GM23338 (cell line): ENCODE data around the gene TSPAN5. TPM values are rescaled to one million over a fixed set of nuclear protein-coding genes. Genes with fewer than 3 reads are reported as not detected.
A peak's percentile ranks its signal among the peaks of the same experiment; 100 is the strongest.

Source experiments
- ATAC-seq: fragments of 200-7000 bp; cut with Tn5 transposase; 3 replicates; pipeline ENCODE4 v1.9.1; 2020
- DNase-seq: peaks from one replicate; pipeline ENCODE4 v3.0.0-alpha.2; 2015; ENCODE audit warnings: low spot score
- H2AFZ ChIP-seq: fragments of 200-600 bp; sonication (generic); 2 replicates; pipeline ENCODE4 v1.8.0; 2016; ENCODE audit warnings: antibody characterized with exemption, mild to moderate bottlenecking, moderate library complexity
- H3F3A ChIP-seq: fragments of 200-600 bp; sonication (generic); replicated peaks from 2 replicates; pipeline ENCODE4 v1.8.0; 2017; ENCODE audit warnings: antibody characterized with exemption, mixed run types, low read depth
- H3K27ac ChIP-seq: fragments of 200-600 bp; sonication (generic); 2 replicates; pipeline ENCODE4 v1.6.1; 2016; ENCODE audit warnings: low read depth
- H3K27me3 ChIP-seq: fragments of 200-600 bp; sonication (generic); 2 replicates; pipeline ENCODE4 v1.8.0; 2016; ENCODE audit warnings: mild to moderate bottlenecking, mixed run types, moderate library complexity; ENCODE audit not compliant: insufficient read depth
- H3K36me3 ChIP-seq: fragments of 200-600 bp; sonication (generic); 2 replicates; pipeline ENCODE4 v1.8.0; 2016; ENCODE audit warnings: mild to moderate bottlenecking; ENCODE audit not compliant: insufficient read depth
- H3K4me1 ChIP-seq: fragments of 200-600 bp; sonication (generic); 2 replicates; pipeline ENCODE4 v1.8.0; 2016; ENCODE audit warnings: mild to moderate bottlenecking, moderate library complexity; ENCODE audit not compliant: insufficient read depth
- H3K4me2 ChIP-seq: fragments of 200-600 bp; sonication (generic); 2 replicates; pipeline ENCODE4 v1.7.1; 2017; ENCODE audit warnings: mixed run types
- H3K4me3 ChIP-seq: fragments of 200-600 bp; sonication (generic); 2 replicates; pipeline ENCODE4 v1.6.1; 2016; ENCODE audit warnings: mixed run types
- H3K79me2 ChIP-seq: fragments of 200-600 bp; sonication (generic); replicated peaks from 2 replicates; pipeline ENCODE4 v1.8.0; 2017; ENCODE audit warnings: mild to moderate bottlenecking; ENCODE audit not compliant: insufficient read depth
- H3K9me2 ChIP-seq: fragments of 200-600 bp; sonication (generic); 2 replicates; pipeline ENCODE4 v1.8.0; 2017; ENCODE audit not compliant: insufficient read depth
- H4K20me1 ChIP-seq: fragments of 200-600 bp; sonication (generic); replicated peaks from 2 replicates; pipeline ENCODE4 v1.8.0; 2017; ENCODE audit warnings: mild to moderate bottlenecking; ENCODE audit not compliant: insufficient read depth
- H3K27ac Mint-ChIP-seq: 2 replicates; pipeline ENCODE4 v1.8.0; 2020; ENCODE audit warnings: inconsistent platforms, mild to moderate bottlenecking, moderate library complexity, mixed read lengths
- H3K27me3 Mint-ChIP-seq: 3 replicates; pipeline ENCODE4 v1.8.0; 2022; ENCODE audit warnings: low read depth, mild to moderate bottlenecking, moderate library complexity, mixed read lengths, inconsistent platforms; ENCODE audit not compliant: insufficient read depth, poor library complexity
- H3K36me3 Mint-ChIP-seq: 3 replicates; pipeline ENCODE4 v1.8.0; 2021; ENCODE audit warnings: low read depth, mild to moderate bottlenecking, inconsistent platforms, moderate library complexity, mixed read lengths
- H3K4me1 Mint-ChIP-seq: 3 replicates; pipeline ENCODE4 v1.8.0; 2020; ENCODE audit warnings: mild to moderate bottlenecking, inconsistent platforms, mixed read lengths
- H3K4me3 Mint-ChIP-seq: 3 replicates; pipeline ENCODE4 v1.8.0; 2021; ENCODE audit warnings: moderate library complexity, mild to moderate bottlenecking, inconsistent platforms, mixed read lengths
- H3K9me3 Mint-ChIP-seq: 3 replicates; pipeline ENCODE4 v1.8.0; 2020; ENCODE audit warnings: moderate library complexity, mild to moderate bottlenecking, inconsistent platforms, mixed read lengths
- polyA plus RNA-seq: library from polyadenylated mRNA; unstranded; fragments of >200 nt; fragmentation: Nextera tagmentation; extraction: Ambion mirVana; gene quantifications from 2 replicates; pipeline ENCODE4 v1.2.1, GENCODE V29; 2016
- total RNA-seq: library from RNA; depleted of rRNA; stranded (reverse); fragments of >200 nt; shearing (Covaris generic); gene quantifications from 2 replicates; pipeline ENCODE4 v1.2.3, GENCODE V29; 2014
- TF ChIP-seq, protein P1 (sequence below), 2 experiments: fragments of 200-600 bp in 1 of 2; sonication (generic) in 1 of 2; conservative IDR thresholded peaks; 2 replicates each; pipeline versions ENCODE4 v1.5.1 to v1.6.1; 2016 to 2017; ENCODE audit warnings: antibody characterized with exemption in 2 of 2, low read depth in 2 of 2, mild to moderate bottlenecking in 2 of 2, moderate library complexity in 1 of 2
- TF ChIP-seq, protein P2 (sequence below): IDR thresholded peaks from 2 replicates; pipeline ENCODE4 v1.6.1; 2016; ENCODE audit warnings: antibody characterized with exemption
- TF ChIP-seq, protein P3 (sequence below): IDR thresholded peaks from one replicate; pipeline ENCODE4 v1.6.1; 2018; ENCODE audit warnings: antibody characterized with exemption; ENCODE audit not compliant: unreplicated experiment

The TSPAN5 gene
- total and polyA plus RNA-seq, 2 experiments from 2014 or later = 18.6 to 21.5 TPM

DNA sequence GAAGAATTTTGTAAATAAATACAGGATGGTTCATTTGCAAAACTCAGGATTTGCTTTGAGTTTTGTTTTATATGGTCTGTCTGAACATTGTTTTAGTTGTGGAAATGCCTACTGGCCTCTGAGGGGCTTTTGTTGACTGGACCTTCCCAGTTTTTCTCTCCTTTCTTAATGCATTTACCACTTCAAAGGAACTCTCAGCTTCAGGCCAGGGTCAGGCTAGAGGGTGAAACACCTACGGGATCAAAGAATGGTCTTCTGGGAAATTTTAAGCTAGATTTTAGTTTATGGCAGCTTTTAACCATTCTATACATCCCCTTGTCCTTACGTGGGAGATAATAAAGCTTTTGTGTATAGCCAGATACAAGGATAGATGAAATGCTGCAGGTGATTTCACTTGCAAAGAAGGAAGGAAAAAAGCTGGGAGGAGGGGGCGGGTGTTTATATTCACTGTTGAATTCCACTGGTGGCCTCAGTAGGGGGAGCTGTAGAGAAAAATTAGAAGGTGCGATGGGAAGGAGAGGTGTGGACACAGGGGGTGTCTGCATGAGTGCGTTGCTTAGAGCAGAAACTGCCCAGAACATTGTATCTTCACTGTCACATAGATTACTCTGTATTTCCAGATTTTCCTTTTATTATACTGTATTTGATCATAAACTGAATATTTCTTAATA is 151.8 kb downstream of the TSPAN5 start:
- DNase-seq (peak; percentile 76), ATAC-seq (peak; percentile 97)
- Histone ChIP-seq H3K36me3 (no peaks in the 10 kb centered on the region), H3K4me3 (no peak overlapping the region), H3K4me2 (peak overlapping the region; percentile 10; the same call in 1 of the 2 replicates), H3K27me3 (no peaks in the 10 kb centered on the region), H3K9me2 (peaks cover 3% of the 10 kb centered on the region; the same call in 1 of the 2 replicates), H4K20me1 (no peaks in the 10 kb centered on the region), H3K4me1 (peaks cover 7% of the 10 kb centered on the region), H3K27ac (no peak overlapping the region), H3F3A (no peaks in the 10 kb centered on the region), H3K79me2 (0 out of 2 replicates have a peak, but pooled peaks cover 9% of the 10 kb centered on the region), H2AFZ (no peak overlapping the region)
- no peaks in the 10 kb centered on the region; the same call in 2 of the 3 replicates for H3K9me3 Mint-ChIP-seq
- peaks cover 32% of the 10 kb centered on the region for H3K4me1 Mint-ChIP-seq
- TF ChIP-seq, protein P1, sequence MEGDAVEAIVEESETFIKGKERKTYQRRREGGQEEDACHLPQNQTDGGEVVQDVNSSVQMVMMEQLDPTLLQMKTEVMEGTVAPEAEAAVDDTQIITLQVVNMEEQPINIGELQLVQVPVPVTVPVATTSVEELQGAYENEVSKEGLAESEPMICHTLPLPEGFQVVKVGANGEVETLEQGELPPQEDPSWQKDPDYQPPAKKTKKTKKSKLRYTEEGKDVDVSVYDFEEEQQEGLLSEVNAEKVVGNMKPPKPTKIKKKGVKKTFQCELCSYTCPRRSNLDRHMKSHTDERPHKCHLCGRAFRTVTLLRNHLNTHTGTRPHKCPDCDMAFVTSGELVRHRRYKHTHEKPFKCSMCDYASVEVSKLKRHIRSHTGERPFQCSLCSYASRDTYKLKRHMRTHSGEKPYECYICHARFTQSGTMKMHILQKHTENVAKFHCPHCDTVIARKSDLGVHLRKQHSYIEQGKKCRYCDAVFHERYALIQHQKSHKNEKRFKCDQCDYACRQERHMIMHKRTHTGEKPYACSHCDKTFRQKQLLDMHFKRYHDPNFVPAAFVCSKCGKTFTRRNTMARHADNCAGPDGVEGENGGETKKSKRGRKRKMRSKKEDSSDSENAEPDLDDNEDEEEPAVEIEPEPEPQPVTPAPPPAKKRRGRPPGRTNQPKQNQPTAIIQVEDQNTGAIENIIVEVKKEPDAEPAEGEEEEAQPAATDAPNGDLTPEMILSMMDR (conservative IDR thresholded peaks at IDR 0.05; ENCODE audit: low read depth in 2 of 2) = peak; percentile 68 to 72
- TF ChIP-seq, protein P2, sequence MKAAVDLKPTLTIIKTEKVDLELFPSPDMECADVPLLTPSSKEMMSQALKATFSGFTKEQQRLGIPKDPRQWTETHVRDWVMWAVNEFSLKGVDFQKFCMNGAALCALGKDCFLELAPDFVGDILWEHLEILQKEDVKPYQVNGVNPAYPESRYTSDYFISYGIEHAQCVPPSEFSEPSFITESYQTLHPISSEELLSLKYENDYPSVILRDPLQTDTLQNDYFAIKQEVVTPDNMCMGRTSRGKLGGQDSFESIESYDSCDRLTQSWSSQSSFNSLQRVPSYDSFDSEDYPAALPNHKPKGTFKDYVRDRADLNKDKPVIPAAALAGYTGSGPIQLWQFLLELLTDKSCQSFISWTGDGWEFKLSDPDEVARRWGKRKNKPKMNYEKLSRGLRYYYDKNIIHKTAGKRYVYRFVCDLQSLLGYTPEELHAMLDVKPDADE = no peak
- H3K27me3 Mint-ChIP-seq = peaks cover 9% of the 10 kb centered on the region
- no peak overlapping the region for H3K4me3 Mint-ChIP-seq
- no peak overlapping the region for H3K27ac Mint-ChIP-seq
- H3K36me3 Mint-ChIP-seq = peaks cover 9% of the 10 kb centered on the region

DNA sequence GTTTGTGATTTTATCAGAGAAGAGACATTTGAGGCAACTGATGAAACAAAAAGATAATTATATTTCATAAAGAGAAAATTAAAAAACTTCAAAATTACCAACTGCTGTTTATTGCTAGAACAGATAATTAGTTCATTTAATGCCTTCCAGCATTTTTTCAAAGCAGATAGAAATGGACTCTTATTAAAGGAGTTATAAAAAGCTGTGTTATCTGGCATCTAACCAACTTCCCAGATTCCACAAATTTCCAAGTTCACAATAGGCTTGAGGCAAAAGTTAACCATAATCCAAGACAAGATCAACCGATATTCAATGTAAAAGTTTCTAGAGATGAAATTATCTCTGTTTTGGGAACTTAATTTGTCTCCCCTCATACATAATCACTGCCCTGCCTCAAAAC is 152.4 kb downstream of the TSPAN5 start:
- Histone ChIP-seq H3K79me2 (0 out of 2 replicates have a peak, but pooled peaks cover 9% of the 10 kb centered on the region), H4K20me1 (no peaks in the 10 kb centered on the region), H3K4me1 (peaks cover 7% of the 10 kb centered on the region), H3K4me3 (no peak overlapping the region), H3F3A (no peaks in the 10 kb centered on the region), H2AFZ (no peak overlapping the region), H3K9me2 (peaks cover 3% of the 10 kb centered on the region; the same call in 1 of the 2 replicates), H3K27ac (no peak overlapping the region), H3K4me2 (peak overlapping the region; percentile 10; the same call in 1 of the 2 replicates), H3K27me3 (no peaks in the 10 kb centered on the region), H3K36me3 (no peaks in the 10 kb centered on the region)
- no peak overlapping the region for H3K4me3 Mint-ChIP-seq
- TF ChIP-seq, protein P3, sequence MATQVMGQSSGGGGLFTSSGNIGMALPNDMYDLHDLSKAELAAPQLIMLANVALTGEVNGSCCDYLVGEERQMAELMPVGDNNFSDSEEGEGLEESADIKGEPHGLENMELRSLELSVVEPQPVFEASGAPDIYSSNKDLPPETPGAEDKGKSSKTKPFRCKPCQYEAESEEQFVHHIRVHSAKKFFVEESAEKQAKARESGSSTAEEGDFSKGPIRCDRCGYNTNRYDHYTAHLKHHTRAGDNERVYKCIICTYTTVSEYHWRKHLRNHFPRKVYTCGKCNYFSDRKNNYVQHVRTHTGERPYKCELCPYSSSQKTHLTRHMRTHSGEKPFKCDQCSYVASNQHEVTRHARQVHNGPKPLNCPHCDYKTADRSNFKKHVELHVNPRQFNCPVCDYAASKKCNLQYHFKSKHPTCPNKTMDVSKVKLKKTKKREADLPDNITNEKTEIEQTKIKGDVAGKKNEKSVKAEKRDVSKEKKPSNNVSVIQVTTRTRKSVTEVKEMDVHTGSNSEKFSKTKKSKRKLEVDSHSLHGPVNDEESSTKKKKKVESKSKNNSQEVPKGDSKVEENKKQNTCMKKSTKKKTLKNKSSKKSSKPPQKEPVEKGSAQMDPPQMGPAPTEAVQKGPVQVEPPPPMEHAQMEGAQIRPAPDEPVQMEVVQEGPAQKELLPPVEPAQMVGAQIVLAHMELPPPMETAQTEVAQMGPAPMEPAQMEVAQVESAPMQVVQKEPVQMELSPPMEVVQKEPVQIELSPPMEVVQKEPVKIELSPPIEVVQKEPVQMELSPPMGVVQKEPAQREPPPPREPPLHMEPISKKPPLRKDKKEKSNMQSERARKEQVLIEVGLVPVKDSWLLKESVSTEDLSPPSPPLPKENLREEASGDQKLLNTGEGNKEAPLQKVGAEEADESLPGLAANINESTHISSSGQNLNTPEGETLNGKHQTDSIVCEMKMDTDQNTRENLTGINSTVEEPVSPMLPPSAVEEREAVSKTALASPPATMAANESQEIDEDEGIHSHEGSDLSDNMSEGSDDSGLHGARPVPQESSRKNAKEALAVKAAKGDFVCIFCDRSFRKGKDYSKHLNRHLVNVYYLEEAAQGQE = no peak
- TF ChIP-seq, protein P2 = no peak
- no peak overlapping the region for H3K27ac Mint-ChIP-seq
- peaks cover 9% of the 10 kb centered on the region for H3K27me3 Mint-ChIP-seq
- DNase-seq = no peak
- H3K9me3 Mint-ChIP-seq = no peaks in the 10 kb centered on the region; the same call in 2 of the 3 replicates
- peaks cover 32% of the 10 kb centered on the region for H3K4me1 Mint-ChIP-seq
- peaks cover 9% of the 10 kb centered on the region for H3K36me3 Mint-ChIP-seq
- no peak for ATAC-seq
